Measurements from ENCODE around the gene TMSB10. TPM values are rescaled to one million over a fixed set of nuclear protein-coding genes. Genes with fewer than 3 reads are reported as not detected.
"Not testable (repeated sequence)": the region's sequence is repeated elsewhere in the genome, so short reads cannot be mapped to it uniquely, and the experiment has no call there.

The TMSB10 gene
- polyA plus RNA-seq, 3 donors, result 5,130 to 7,914 (median 6,847) TPM

DNA sequence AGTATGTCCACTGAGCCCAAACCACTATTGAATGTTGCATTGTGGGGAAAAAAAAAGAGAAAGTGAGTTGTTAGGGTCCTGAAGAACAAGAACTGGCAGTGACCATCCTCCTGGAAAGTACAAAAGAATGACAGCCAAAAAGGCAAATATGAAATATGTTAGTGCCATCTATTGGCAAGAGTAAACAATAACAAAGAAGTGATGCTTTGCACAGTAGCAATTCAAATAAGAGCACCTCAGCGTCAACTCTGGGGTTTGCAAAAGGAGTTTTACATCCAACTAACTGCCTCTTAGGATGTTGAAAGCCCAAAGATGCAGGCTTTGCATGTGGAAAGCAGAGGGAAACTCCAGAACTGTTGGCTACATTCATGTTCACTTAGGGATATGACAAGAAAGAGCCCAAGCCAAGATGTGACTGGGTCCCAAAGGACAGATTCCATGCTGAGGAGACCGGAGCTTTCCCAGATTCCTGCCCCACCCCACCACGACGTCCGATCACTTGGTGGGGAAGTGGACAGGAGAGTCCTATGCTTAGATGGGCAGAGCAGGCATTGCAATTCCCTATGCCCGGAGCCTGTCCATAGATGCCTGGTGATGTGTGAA is 40.2 kb upstream of the TMSB10 start:
- Histone ChIP-seq H3K79me2 (ENCODE audit: insufficient read depth, low read length) (no peaks in the 10 kb centered on the region), H3K9ac (ENCODE audit: insufficient read depth, low read length, poor library complexity, severe bottlenecking) (no peak overlapping the region), H2AFZ (ENCODE audit: insufficient read depth, low read depth, low read length, poor library complexity, severe bottlenecking) (no peak overlapping the region), H3K36me3 (replicated peaks in 1 of 2; ENCODE audit: control insufficient read depth in 1 of 2, insufficient read depth in 2 of 2, low read length in 2 of 2) (no peaks in the 10 kb centered on the region), H3K4me1 (ENCODE audit: control insufficient read depth in 1 of 2, insufficient read depth in 2 of 2, low read length in 2 of 2) (no peaks in the 10 kb centered on the region), H3K4me3 (replicated peaks in 1 of 3; ENCODE audit: low read depth in 2 of 3, low read length in 3 of 3) (no peak overlapping the region), H4K20me1 (ENCODE audit: insufficient read depth, low read length) (no peaks in the 10 kb centered on the region), H3K4me2 (replicated peaks; ENCODE audit: extremely low read depth, low read length, poor library complexity, severe bottlenecking) (no peak overlapping the region), H3K27me3 (ENCODE audit: control insufficient read depth in 2 of 2, insufficient read depth in 2 of 2, low read length in 2 of 2) (no peaks in the 10 kb centered on the region), H3K27ac (ENCODE audit: low read depth in 1 of 2, low read length in 2 of 2) (no peak overlapping the region), H3K9me3 (replicated peaks in 1 of 2; ENCODE audit: control insufficient read depth in 1 of 2, insufficient read depth in 1 of 2, low read length in 2 of 2) (no peaks in the 10 kb centered on the region)
- WGBS (ENCODE audit: insufficient coverage), result 70% methylated on average over 2 of the region's 6 CpGs
- DNase-seq, result peak in 2 of 3 donors; percentile 35 to 44
- Mint-ChIP-seq H3K27me3 (ENCODE audit: low read depth in 3 of 3) (peaks cover under 1 to 7% (median 3%) of the 10 kb centered on the region in 3 donors), H3K9me3 (no peaks in the 10 kb centered on the region), H3K4me3 (no peak overlapping the region), H3K4me1 (peaks cover 4% of the 10 kb centered on the region), H3K27ac (no peak overlapping the region), H3K36me3 (no peaks in the 10 kb centered on the region)
- intact Hi-C loops (cut with micrococcal nuclease), result no loop called here
- TF ChIP-seq, protein P1, sequence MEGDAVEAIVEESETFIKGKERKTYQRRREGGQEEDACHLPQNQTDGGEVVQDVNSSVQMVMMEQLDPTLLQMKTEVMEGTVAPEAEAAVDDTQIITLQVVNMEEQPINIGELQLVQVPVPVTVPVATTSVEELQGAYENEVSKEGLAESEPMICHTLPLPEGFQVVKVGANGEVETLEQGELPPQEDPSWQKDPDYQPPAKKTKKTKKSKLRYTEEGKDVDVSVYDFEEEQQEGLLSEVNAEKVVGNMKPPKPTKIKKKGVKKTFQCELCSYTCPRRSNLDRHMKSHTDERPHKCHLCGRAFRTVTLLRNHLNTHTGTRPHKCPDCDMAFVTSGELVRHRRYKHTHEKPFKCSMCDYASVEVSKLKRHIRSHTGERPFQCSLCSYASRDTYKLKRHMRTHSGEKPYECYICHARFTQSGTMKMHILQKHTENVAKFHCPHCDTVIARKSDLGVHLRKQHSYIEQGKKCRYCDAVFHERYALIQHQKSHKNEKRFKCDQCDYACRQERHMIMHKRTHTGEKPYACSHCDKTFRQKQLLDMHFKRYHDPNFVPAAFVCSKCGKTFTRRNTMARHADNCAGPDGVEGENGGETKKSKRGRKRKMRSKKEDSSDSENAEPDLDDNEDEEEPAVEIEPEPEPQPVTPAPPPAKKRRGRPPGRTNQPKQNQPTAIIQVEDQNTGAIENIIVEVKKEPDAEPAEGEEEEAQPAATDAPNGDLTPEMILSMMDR (IDR thresholded peaks at IDR 0.05), result peak; percentile 71

- H3K36me3 ChIP-seq (replicated peaks in 1 of 2; ENCODE audit: control insufficient read depth in 1 of 2, insufficient read depth in 2 of 2, low read length in 2 of 2), result no peaks in the 10 kb centered on the region
- Mint-ChIP-seq H3K27ac (no peak overlapping the region), H3K27me3 (ENCODE audit: low read depth in 3 of 3) (peaks cover 2 to 7% (median 3%) of the 10 kb centered on the region in 3 donors), H3K9me3 (no peaks in the 10 kb centered on the region), H3K36me3 (no peaks in the 10 kb centered on the region), H3K4me1 (peaks cover 4% of the 10 kb centered on the region), H3K4me3 (no peak overlapping the region)
- WGBS (ENCODE audit: insufficient coverage), result 50% methylated on average over 1 of the region's 3 CpGs
- H2AFZ ChIP-seq (ENCODE audit: insufficient read depth, low read depth, low read length, poor library complexity, severe bottlenecking), result no peak overlapping the region
- H3K4me1 ChIP-seq (ENCODE audit: control insufficient read depth in 1 of 2, insufficient read depth in 2 of 2, low read length in 2 of 2), result no peaks in the 10 kb centered on the region
- no peaks in the 10 kb centered on the region for H3K9me3 ChIP-seq (replicated peaks in 1 of 2; ENCODE audit: control insufficient read depth in 1 of 2, insufficient read depth in 1 of 2, low read length in 2 of 2)
- H3K27ac ChIP-seq (ENCODE audit: low read depth in 1 of 2, low read length in 2 of 2), result no peak overlapping the region
- no peak overlapping the region for H3K4me2 ChIP-seq (replicated peaks; ENCODE audit: extremely low read depth, low read length, poor library complexity, severe bottlenecking)
- no peak overlapping the region for H3K4me3 ChIP-seq (replicated peaks in 1 of 3; ENCODE audit: low read depth in 2 of 3, low read length in 3 of 3)
- DNase-seq, result no peak
- H4K20me1 ChIP-seq (ENCODE audit: insufficient read depth, low read length), result no peaks in the 10 kb centered on the region
- H3K9ac ChIP-seq (ENCODE audit: insufficient read depth, low read length, poor library complexity, severe bottlenecking), result no peak overlapping the region
- intact Hi-C loops (cut with micrococcal nuclease), result no loop called here
- peaks cover 0 to 2% of the 10 kb centered on the region in 2 donors for H3K27me3 ChIP-seq (ENCODE audit: control insufficient read depth in 2 of 2, insufficient read depth in 2 of 2, low read length in 2 of 2)
- no peaks in the 10 kb centered on the region for H3K79me2 ChIP-seq (ENCODE audit: insufficient read depth, low read length)
- TF ChIP-seq, protein P1 (IDR thresholded peaks at IDR 0.05), result no peak
These were observed 39.3 kb upstream of the TMSB10 start for GRCh38 chr2:84866122-84866521.

- H3K9me3 ChIP-seq (replicated peaks in 1 of 2; ENCODE audit: control insufficient read depth in 1 of 2, insufficient read depth in 1 of 2, low read length in 2 of 2), result not testable (repeated sequence)
These were observed 37.1 kb upstream of the TMSB10 start for GRCh38 chr2:84868327-84868726.

More at GRCh38 chr2:84868327-84868726, 37.1 kb upstream of the TMSB10 start:
- H2AFZ ChIP-seq (ENCODE audit: insufficient read depth, low read depth, low read length, poor library complexity, severe bottlenecking); H4K20me1 ChIP-seq (ENCODE audit: insufficient read depth, low read length); H3K27me3 ChIP-seq (ENCODE audit: control insufficient read depth in 2 of 2, insufficient read depth in 2 of 2, low read length in 2 of 2); H3K27ac Mint-ChIP-seq; H3K36me3 Mint-ChIP-seq; intact Hi-C loops (cut with micrococcal nuclease); H3K79me2 ChIP-seq (ENCODE audit: insufficient read depth, low read length); H3K27ac ChIP-seq (ENCODE audit: low read depth in 1 of 2, low read length in 2 of 2); H3K4me3 Mint-ChIP-seq; H3K9me3 Mint-ChIP-seq; H3K36me3 ChIP-seq (replicated peaks in 1 of 2; ENCODE audit: control insufficient read depth in 1 of 2, insufficient read depth in 2 of 2, low read length in 2 of 2); H3K4me1 Mint-ChIP-seq; H3K9ac ChIP-seq (ENCODE audit: insufficient read depth, low read length, poor library complexity, severe bottlenecking); H3K4me3 ChIP-seq (replicated peaks in 1 of 3; ENCODE audit: low read depth in 2 of 3, low read length in 3 of 3); DNase-seq; H3K4me2 ChIP-seq (replicated peaks; ENCODE audit: extremely low read depth, low read length, poor library complexity, severe bottlenecking); H3K4me1 ChIP-seq (ENCODE audit: control insufficient read depth in 1 of 2, insufficient read depth in 2 of 2, low read length in 2 of 2): not testable (repeated sequence)
- peaks cover 0 to 11% (median 2%) of the 10 kb centered on the region in 3 donors for H3K27me3 Mint-ChIP-seq (ENCODE audit: low read depth in 3 of 3)
- WGBS (ENCODE audit: insufficient coverage), result no CpG with 5 or more reads among the region's 4 CpGs

Data from CD14-positive monocyte (primary cell).